PC-9 (cell line): ENCODE results near the gene MYH6. TPM values are rescaled to one million over a fixed set of nuclear protein-coding genes. Genes with fewer than 3 reads are reported as not detected.

ENCODE experiments used
- BruUV-seq: library from RNA; stranded (reverse); fragments of 400-500 nt; replicated peaks from 2 replicates; lab custom pipeline; 2021; lab: Mats Ljungman, UMichigan
- CTCF ChIA-PET: fragments of 300-600 bp; sonication (Branson Sonifier 250); formaldehyde crosslinking; loops from one replicate; lab custom pipeline; 2022; ENCODE audit warnings: antibody characterized with exemption; lab: Charles Lee
- POLR2A ChIA-PET: fragments of 300-600 bp; sonication (Branson Sonifier 250); formaldehyde crosslinking; loops from one replicate; lab custom pipeline; 2022; ENCODE audit warnings: antibody characterized with exemption; ENCODE audit not compliant: unreplicated experiment; lab: Charles Lee
- DNase-seq, 2 experiments: peaks; one replicate each; pipeline versions ENCODE4 v3.0.0 to v3.0.0-alpha.2; 2015 to 2022; ENCODE audit warnings: mixed read lengths in 1 of 2
- H2AFZ ChIP-seq: fragments of 200-600 bp; sonication (generic); 2 replicates; pipeline ENCODE4 v1.8.1; 2017; ENCODE audit warnings: antibody characterized with exemption
- H3F3A ChIP-seq: fragments of 200-600 bp; sonication (generic); 2 replicates; pipeline ENCODE4 v1.8.1; 2017; ENCODE audit warnings: antibody characterized with exemption, mild to moderate bottlenecking, low read depth; ENCODE audit not compliant: insufficient read depth
- H3K27ac ChIP-seq: fragments of 200-600 bp; sonication (generic); 2 replicates; pipeline ENCODE4 v1.6.1; 2016; ENCODE audit warnings: mixed run types
- H3K27me3 ChIP-seq: fragments of 200-600 bp; sonication (generic); 2 replicates; pipeline ENCODE4 v1.6.1; 2016; ENCODE audit warnings: low read depth, mixed run types; ENCODE audit not compliant: insufficient read depth
- H3K36me3 ChIP-seq: fragments of 200-600 bp; sonication (generic); 2 replicates; pipeline ENCODE4 v1.6.1; 2016; ENCODE audit warnings: low read depth, mixed run types
- H3K4me1 ChIP-seq: fragments of 200-600 bp; sonication (generic); replicated peaks from 2 replicates; pipeline ENCODE4 v1.6.1; 2016; ENCODE audit warnings: mixed run types; ENCODE audit not compliant: insufficient read depth
- H3K4me2 ChIP-seq: fragments of 200-600 bp; sonication (generic); 2 replicates; pipeline ENCODE4 v1.6.1; 2017; ENCODE audit warnings: mixed run types
- H3K4me3 ChIP-seq: fragments of 200-600 bp; sonication (generic); 2 replicates; pipeline ENCODE4 v1.6.1; 2016; ENCODE audit warnings: mixed run types
- H3K79me2 ChIP-seq: fragments of 200-600 bp; sonication (generic); 2 replicates; pipeline ENCODE4 v1.6.1; 2017; ENCODE audit warnings: low read depth, mixed run types
- H3K9me2 ChIP-seq: fragments of 200-600 bp; sonication (generic); 2 replicates; pipeline ENCODE4 v1.8.1; 2017; ENCODE audit warnings: mild to moderate bottlenecking; ENCODE audit not compliant: insufficient read depth
- H3K9me3 ChIP-seq: fragments of 200-600 bp; sonication (generic); 2 replicates; pipeline ENCODE4 v1.8.1; 2016; ENCODE audit warnings: low read depth; ENCODE audit not compliant: insufficient read depth
- H4K20me1 ChIP-seq: fragments of 200-600 bp; sonication (generic); 2 replicates; pipeline ENCODE4 v1.8.1; 2017; ENCODE audit not compliant: insufficient read depth
- EZH2 ChIP-seq: fragments of 200-600 bp; sonication (generic); IDR thresholded peaks from 2 replicates; pipeline ENCODE4 v1.8.0; 2017; ENCODE audit warnings: antibody characterized with exemption, low read depth
- intact Hi-C: fragments of 100-400 bp; cut with micrococcal nuclease; formaldehyde crosslinking; loops from one replicate; pipeline ENCODE4 v1.10.0; 2022; ENCODE audit not compliant: unreplicated experiment
- total RNA-seq: library from RNA; stranded (reverse); gene quantifications from 2 replicates; pipeline ENCODE4 v1.2.3, GENCODE V29; 2021
- TF ChIP-seq, protein P1 (sequence below): fragments of 200-600 bp; sonication (generic); conservative IDR thresholded peaks from 2 replicates; pipeline ENCODE4 v1.6.1; 2017; ENCODE audit warnings: mixed run types, antibody characterized with exemption, mild to moderate bottlenecking, moderate library complexity

The MYH6 gene
- total RNA-seq, 1 experiment from 2014 or later = not detected

- intact Hi-C loops = no loop called here
- POLR2A ChIA-PET = no interaction called here
- TF ChIP-seq, protein P1, sequence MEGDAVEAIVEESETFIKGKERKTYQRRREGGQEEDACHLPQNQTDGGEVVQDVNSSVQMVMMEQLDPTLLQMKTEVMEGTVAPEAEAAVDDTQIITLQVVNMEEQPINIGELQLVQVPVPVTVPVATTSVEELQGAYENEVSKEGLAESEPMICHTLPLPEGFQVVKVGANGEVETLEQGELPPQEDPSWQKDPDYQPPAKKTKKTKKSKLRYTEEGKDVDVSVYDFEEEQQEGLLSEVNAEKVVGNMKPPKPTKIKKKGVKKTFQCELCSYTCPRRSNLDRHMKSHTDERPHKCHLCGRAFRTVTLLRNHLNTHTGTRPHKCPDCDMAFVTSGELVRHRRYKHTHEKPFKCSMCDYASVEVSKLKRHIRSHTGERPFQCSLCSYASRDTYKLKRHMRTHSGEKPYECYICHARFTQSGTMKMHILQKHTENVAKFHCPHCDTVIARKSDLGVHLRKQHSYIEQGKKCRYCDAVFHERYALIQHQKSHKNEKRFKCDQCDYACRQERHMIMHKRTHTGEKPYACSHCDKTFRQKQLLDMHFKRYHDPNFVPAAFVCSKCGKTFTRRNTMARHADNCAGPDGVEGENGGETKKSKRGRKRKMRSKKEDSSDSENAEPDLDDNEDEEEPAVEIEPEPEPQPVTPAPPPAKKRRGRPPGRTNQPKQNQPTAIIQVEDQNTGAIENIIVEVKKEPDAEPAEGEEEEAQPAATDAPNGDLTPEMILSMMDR = no peak
- no peak for TF ChIP-seq EZH2
- H3K36me3 ChIP-seq = no peaks in the 10 kb centered on the region
- H2AFZ ChIP-seq = no peak overlapping the region
- H3K9me2 ChIP-seq = no peaks in the 10 kb centered on the region
- H4K20me1 ChIP-seq = no peaks in the 10 kb centered on the region
- no TSS peak for BruUV-seq
- H3K79me2 ChIP-seq = no peaks in the 10 kb centered on the region
- no peak for DNase-seq
- H3K9me3 ChIP-seq = no peaks in the 10 kb centered on the region; the same call in 1 of the 2 replicates
- H3K27me3 ChIP-seq = peaks cover 43% of the 10 kb centered on the region
- no peak overlapping the region for H3K4me2 ChIP-seq
- H3K4me3 ChIP-seq = no peak overlapping the region
- no peak overlapping the region for H3K27ac ChIP-seq
- no peaks in the 10 kb centered on the region for H3K4me1 ChIP-seq
- no peaks in the 10 kb centered on the region for H3F3A ChIP-seq
- CTCF ChIA-PET = no interaction called here
Measured at GRCh38 chr14:23346693-23347405, 61.2 kb downstream of the MYH6 start.

DNA sequence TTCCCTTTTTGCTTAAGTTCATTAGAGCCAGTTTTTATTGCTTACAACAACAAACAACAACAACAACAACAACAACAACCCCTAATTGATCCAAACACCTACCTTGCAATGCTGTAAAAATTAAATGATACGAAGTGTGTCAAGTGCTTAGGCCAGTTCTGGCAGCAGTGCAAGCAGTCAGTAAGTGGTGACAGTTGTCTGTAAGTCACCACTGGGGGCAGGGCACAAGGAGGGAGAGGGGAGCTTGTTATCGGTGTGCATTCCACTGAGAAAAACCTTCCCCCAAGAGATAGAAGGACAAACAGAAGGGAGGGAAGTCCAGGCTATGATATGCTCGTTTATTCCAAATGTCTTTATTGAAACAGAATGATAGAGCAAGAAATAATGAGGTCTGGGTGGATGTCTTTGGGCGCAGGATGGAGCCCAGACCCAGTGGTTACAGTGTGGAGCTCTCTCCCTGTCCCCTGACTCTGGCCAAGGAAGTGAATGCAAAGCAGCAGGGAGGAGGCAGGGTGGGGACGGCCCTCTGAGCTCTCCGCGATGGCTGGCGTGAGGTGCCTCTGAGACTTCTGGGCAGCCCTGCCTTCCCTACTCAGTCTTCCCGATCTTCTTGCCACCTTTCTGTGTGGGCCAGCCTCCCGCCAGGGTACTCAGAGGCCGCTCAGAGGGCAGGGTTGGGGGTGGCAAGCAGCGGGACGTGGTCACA is 61.9 kb downstream of the MYH6 start:
- H3K9me2 ChIP-seq = no peaks in the 10 kb centered on the region
- POLR2A ChIA-PET = interaction anchor here (0.8 kb wide), 1 partner anchor 46 kb away, joined by 4 read pairs; no protein-coding TSS in a partner anchor
- BruUV-seq = no TSS peak
- no peaks in the 10 kb centered on the region; the same call in 1 of the 2 replicates for H3K9me3 ChIP-seq
- H3K27me3 ChIP-seq = peaks cover 39% of the 10 kb centered on the region
- TF ChIP-seq EZH2 = no peak
- TF ChIP-seq, protein P1 = no peak
- H2AFZ ChIP-seq = no peak overlapping the region
- H3K27ac ChIP-seq = no peak overlapping the region
- no peak overlapping the region for H3K4me3 ChIP-seq
- H3K36me3 ChIP-seq = no peaks in the 10 kb centered on the region
- no peaks in the 10 kb centered on the region for H4K20me1 ChIP-seq
- intact Hi-C loops = no loop called here
- H3F3A ChIP-seq = no peaks in the 10 kb centered on the region
- H3K79me2 ChIP-seq = no peaks in the 10 kb centered on the region
- no peak overlapping the region for H3K4me2 ChIP-seq
- H3K4me1 ChIP-seq = no peaks in the 10 kb centered on the region
- CTCF ChIA-PET = no interaction called here
- no peak for DNase-seq

- Histone ChIP-seq H2AFZ (no peak overlapping the region), H4K20me1 (no peaks in the 10 kb centered on the region), H3K4me2 (no peak overlapping the region), H3K36me3 (no peaks in the 10 kb centered on the region), H3K27me3 (peaks cover 23% of the 10 kb centered on the region), H3K9me3 (no peaks in the 10 kb centered on the region; the same call in 1 of the 2 replicates), H3K79me2 (no peaks in the 10 kb centered on the region), H3K9me2 (no peaks in the 10 kb centered on the region), H3F3A (no peaks in the 10 kb centered on the region), H3K27ac (no peak overlapping the region), H3K4me1 (no peaks in the 10 kb centered on the region), H3K4me3 (no peak overlapping the region)
- no peak for TF ChIP-seq EZH2
- TF ChIP-seq, protein P1 = 0 out of 2 replicates have a peak, but pooled peaks have one; percentile 17
- BruUV-seq = no TSS peak
- ChIA-PET POLR2A (no interaction called here), CTCF (no interaction called here)
- no peak for DNase-seq
- intact Hi-C loops = no loop called here
Measured at GRCh38 chr14:23344481-23344880, 63.6 kb downstream of the MYH6 start.
